GM20000 (cell line): ENCODE results near the gene CSRNP2.

Experiments used
- DNase-seq: peaks from one replicate; pipeline ENCODE4 v3.0.0; 2012; ENCODE audit warnings: low spot score
- CTCF ChIP-seq: IDR thresholded peaks from 2 replicates; pipeline ENCODE4 v1.5.1; 2012; ENCODE audit warnings: mild to moderate bottlenecking, control low read depth; ENCODE audit errors: extremely low read depth, missing control alignments

Gene CSRNP2

GRCh38 chr12:51048661-51049251, 34.6 kb downstream of the CSRNP2 start:
- DNase-seq: no peak
- no peak for TF ChIP-seq CTCF

GRCh38 chr12:51047655-51048540, 35.5 kb downstream of the CSRNP2 start, which contains the start of gene LETMD1:
TSS of gene LETMD1 (plus strand) at chr12:51048327. CDS start at chr12:51048357, 30 bp downstream.
- DNase-seq: peak; percentile 90
- TF ChIP-seq CTCF: peak; percentile 95

- TF ChIP-seq CTCF: no peak
- DNase-seq: no peak
These were observed 47.1 kb downstream of the CSRNP2 start for GRCh38 chr12:51036279-51036678.

GRCh38 chr12:51033457-51034089, 49.8 kb downstream of the CSRNP2 start:
- TF ChIP-seq CTCF: no peak
- DNase-seq: no peak

GRCh38 chr12:51033048-51033447, 50.3 kb downstream of the CSRNP2 start:
- no peak for TF ChIP-seq CTCF
- DNase-seq: no peak

- no peak for TF ChIP-seq CTCF
These were observed 54.6 kb downstream of the CSRNP2 start for GRCh38 chr12:51028813-51029150.

More at GRCh38 chr12:51028813-51029150, 54.6 kb downstream of the CSRNP2 start:
- no peak for DNase-seq
